Karpas-422 (cell line): ENCODE measurements around the gene RTBDN. TPM values are rescaled to one million over a fixed set of nuclear protein-coding genes. Genes with fewer than 3 reads are reported as not detected.
"Not testable (repeated sequence)": the region's sequence is repeated elsewhere in the genome, so short reads cannot be mapped to it uniquely, and the experiment has no call there.

Source experiments
- DNase-seq: peaks from one replicate; pipeline ENCODE4 v3.0.0-alpha.2; 2015
- H2AFZ ChIP-seq: fragments of 200-600 bp; sonication (generic); 2 replicates; pipeline ENCODE4 v1.6.1; 2014; ENCODE audit warnings: antibody characterized with exemption, low read length, mixed read lengths
- H3K27ac ChIP-seq: fragments of 200-600 bp; sonication (generic); 2 replicates; pipeline ENCODE4 v1.5.1; 2014; ENCODE audit warnings: mild to moderate bottlenecking, low read length, moderate library complexity
- H3K27me3 ChIP-seq: fragments of 200-600 bp; sonication (generic); 2 replicates; pipeline ENCODE4 v1.6.1; 2014; ENCODE audit warnings: low read length, mixed read lengths
- H3K36me3 ChIP-seq: fragments of 200-600 bp; sonication (generic); 2 replicates; pipeline ENCODE4 v1.6.1; 2014; ENCODE audit warnings: low read length, mixed read lengths; ENCODE audit not compliant: insufficient read depth
- H3K4me1 ChIP-seq: fragments of 200-600 bp; sonication (generic); 2 replicates; pipeline ENCODE4 v1.6.1; 2014; ENCODE audit warnings: mild to moderate bottlenecking, low read length, mixed read lengths
- H3K4me2 ChIP-seq: fragments of 200-600 bp; sonication (generic); 2 replicates; pipeline ENCODE4 v1.6.1; 2014; ENCODE audit warnings: low read length, low read depth, mild to moderate bottlenecking; ENCODE audit not compliant: poor library complexity, severe bottlenecking
- H3K4me3 ChIP-seq: fragments of 200-600 bp; sonication (generic); 2 replicates; pipeline ENCODE4 v1.5.1; 2014; ENCODE audit warnings: mild to moderate bottlenecking, antibody characterized with exemption, low read length, mixed read lengths
- H3K79me2 ChIP-seq: fragments of 200-600 bp; sonication (generic); 2 replicates; pipeline ENCODE4 v1.6.1; 2014; ENCODE audit warnings: mild to moderate bottlenecking, low read length, mixed read lengths
- H3K9ac ChIP-seq: fragments of 200-600 bp; sonication (generic); 2 replicates; pipeline ENCODE4 v1.6.0; 2014; ENCODE audit warnings: low read length
- H3K9me2 ChIP-seq: fragments of 200-600 bp; sonication (generic), shearing (Covaris generic); replicated peaks from 2 replicates; pipeline ENCODE4 v1.6.0; 2014; ENCODE audit warnings: mild to moderate bottlenecking, low read length, moderate library complexity; ENCODE audit not compliant: insufficient read depth
- H3K9me3 ChIP-seq: fragments of 300-700, 200-600 bp; sonication (generic); 2 replicates; pipeline ENCODE4 v1.6.1; 2014; ENCODE audit warnings: low read length, mixed read lengths
- H4K20me1 ChIP-seq: fragments of 200-600 bp; sonication (generic); 2 replicates; pipeline ENCODE4 v1.6.1; 2014; ENCODE audit warnings: mild to moderate bottlenecking, antibody characterized with exemption, low read length, low read depth; ENCODE audit not compliant: insufficient read depth
- total RNA-seq: library from RNA; depleted of rRNA; stranded (reverse); fragments of >200 nt; shearing (Covaris generic); gene quantifications from 2 replicates; pipeline ENCODE4 v1.2.3, GENCODE V29; 2014; ENCODE audit warnings: low replicate concordance

The RTBDN gene
- total RNA-seq, 1 experiment from 2014 or later, result not detected

GRCh38 chr19:12800466-12800770 lies 34.0 kb downstream of the RTBDN start:
- Histone ChIP-seq H3K4me3 (peak overlapping the region; percentile 83), H3K4me1 (peaks cover 29% of the 10 kb centered on the region), H4K20me1 (no peaks in the 10 kb centered on the region), H3K79me2 (peaks cover 20% of the 10 kb centered on the region), H3K9ac (peak overlapping the region; percentile 88), H2AFZ (no peak overlapping the region), H3K27me3 (no peaks in the 10 kb centered on the region), H3K9me3 (no peaks in the 10 kb centered on the region), H3K4me2 (peak overlapping the region; percentile 83), H3K9me2 (no peaks in the 10 kb centered on the region), H3K27ac (peak overlapping the region; percentile 62; the same call in 1 of the 2 replicates), H3K36me3 (peaks cover 6% of the 10 kb centered on the region)
- DNase-seq, result no peak

- H3K4me1 ChIP-seq, result peaks cover 30% of the 10 kb centered on the region
- no peaks in the 10 kb centered on the region for H3K9me3 ChIP-seq
- H3K27me3 ChIP-seq, result no peaks in the 10 kb centered on the region
- no peaks in the 10 kb centered on the region for H4K20me1 ChIP-seq
- H3K27ac ChIP-seq, result no peak overlapping the region
- H3K9ac ChIP-seq, result peak overlapping the region; percentile 88
- H3K36me3 ChIP-seq, result peaks cover 6% of the 10 kb centered on the region
- H3K4me2 ChIP-seq, result peak overlapping the region; percentile 83
- no peaks in the 10 kb centered on the region for H3K9me2 ChIP-seq
- peaks cover 20% of the 10 kb centered on the region for H3K79me2 ChIP-seq
- no peak overlapping the region for H2AFZ ChIP-seq
- peak overlapping the region; percentile 83; the same call in 1 of the 2 replicates for H3K4me3 ChIP-seq
- DNase-seq, result no peak
Observed at GRCh38 chr19:12799742-12800465, 34.5 kb downstream of the RTBDN start.

- not testable (repeated sequence) for H3K36me3 ChIP-seq, H3K27me3 ChIP-seq, H2AFZ ChIP-seq, H4K20me1 ChIP-seq, H3K9me3 ChIP-seq, H3K9ac ChIP-seq, H3K9me2 ChIP-seq, H3K4me3 ChIP-seq, H3K4me2 ChIP-seq, DNase-seq, H3K27ac ChIP-seq
- Histone ChIP-seq H3K79me2 (peaks cover 28% of the 10 kb centered on the region), H3K4me1 (peaks cover 43% of the 10 kb centered on the region)
Observed at GRCh38 chr19:12797607-12798006, 36.8 kb downstream of the RTBDN start.

- peaks cover 38% of the 10 kb centered on the region for H3K4me1 ChIP-seq
- no peak overlapping the region for H3K9ac ChIP-seq
- H3K79me2 ChIP-seq, result peaks cover 31% of the 10 kb centered on the region
Observed at GRCh38 chr19:12797141-12797587, 37.2 kb downstream of the RTBDN start.

GRCh38 chr19:12796146-12797071 lies 38.0 kb downstream of the RTBDN start:
- H3K27ac ChIP-seq, result 0 out of 2 replicates have a peak overlapping the region, but pooled peaks have one; percentile 12
- DNase-seq, result peak; percentile 92
- peaks cover 36% of the 10 kb centered on the region for H3K79me2 ChIP-seq
- H3K9me2 ChIP-seq, result no peaks in the 10 kb centered on the region
- peak overlapping the region; percentile 14; the same call in 1 of the 2 replicates for H3K9ac ChIP-seq
- H3K27me3 ChIP-seq, result no peaks in the 10 kb centered on the region
- H4K20me1 ChIP-seq, result peaks cover 5% of the 10 kb centered on the region; the same call in 1 of the 2 replicates
- H2AFZ ChIP-seq, result no peak overlapping the region
- H3K9me3 ChIP-seq, result no peaks in the 10 kb centered on the region
- H3K4me2 ChIP-seq, result peak overlapping the region; percentile 2
- H3K36me3 ChIP-seq, result peaks cover 6% of the 10 kb centered on the region
- H3K4me1 ChIP-seq, result peaks cover 34% of the 10 kb centered on the region
- H3K4me3 ChIP-seq, result no peak overlapping the region

More at GRCh38 chr19:12797141-12797587, 37.2 kb downstream of the RTBDN start:
- peak; percentile 58 for DNase-seq
- H3K9me2 ChIP-seq, result no peaks in the 10 kb centered on the region
- no peak overlapping the region for H3K27ac ChIP-seq
- peaks cover 5% of the 10 kb centered on the region; the same call in 1 of the 2 replicates for H4K20me1 ChIP-seq
- H2AFZ ChIP-seq, result no peak overlapping the region
- H3K4me2 ChIP-seq, result no peak overlapping the region
- H3K27me3 ChIP-seq, result no peaks in the 10 kb centered on the region
- peaks cover 6% of the 10 kb centered on the region for H3K36me3 ChIP-seq
- no peaks in the 10 kb centered on the region for H3K9me3 ChIP-seq
- H3K4me3 ChIP-seq, result no peak overlapping the region

- H3K4me1 ChIP-seq, result peaks cover 38% of the 10 kb centered on the region
- H3K79me2 ChIP-seq, result peaks cover 22% of the 10 kb centered on the region
- H3K27me3 ChIP-seq, result no peaks in the 10 kb centered on the region
- H3K9ac ChIP-seq, result 0 out of 2 replicates have a peak overlapping the region, but pooled peaks have one; percentile 96
- no peak overlapping the region for H3K4me2 ChIP-seq
- H3K27ac ChIP-seq, result no peak overlapping the region
- H3K4me3 ChIP-seq, result no peak overlapping the region
- H3K36me3 ChIP-seq, result peaks cover 6% of the 10 kb centered on the region
- H3K9me3 ChIP-seq, result no peaks in the 10 kb centered on the region
- no peaks in the 10 kb centered on the region for H3K9me2 ChIP-seq
- peaks cover 5% of the 10 kb centered on the region; the same call in 1 of the 2 replicates for H4K20me1 ChIP-seq
- no peak for DNase-seq
- H2AFZ ChIP-seq, result no peak overlapping the region
Observed at GRCh38 chr19:12794971-12795381, 39.4 kb downstream of the RTBDN start.

GRCh38 chr19:12794196-12794941 lies 40.0 kb downstream of the RTBDN start:
- Histone ChIP-seq H3K9me3 (no peaks in the 10 kb centered on the region), H4K20me1 (peaks cover 5% of the 10 kb centered on the region; the same call in 1 of the 2 replicates), H3K4me3 (peak overlapping the region; percentile 80), H3K27me3 (no peaks in the 10 kb centered on the region), H3K9ac (peak overlapping the region; percentile 96), H3K4me1 (peaks cover 38% of the 10 kb centered on the region), H3K9me2 (no peaks in the 10 kb centered on the region), H3K79me2 (peaks cover 18% of the 10 kb centered on the region), H3K4me2 (peak overlapping the region; percentile 95), H3K27ac (peak overlapping the region; percentile 66), H2AFZ (no peak overlapping the region), H3K36me3 (no peaks in the 10 kb centered on the region; the same call in 1 of the 2 replicates)
- DNase-seq, result peak; percentile 43
